ENCODE measurements around the gene FMN2.

FMN2 gene

GRCh38 chr1:240091614-240092300 lies at the start of gene FMN2:
FMN2 (plus strand) TSS chr1:240091883; CDS start chr1:240092110, 227 bp downstream.
- DNase-seq: peak; percentile 17

- DNase-seq: no peak
Measured at GRCh38 chr1:240044620-240045019, 47.1 kb upstream of the FMN2 start.

- DNase-seq: no peak
Measured at GRCh38 chr1:240046000-240046399, 45.7 kb upstream of the FMN2 start.

GRCh38 chr1:240054109-240054701 lies 37.5 kb upstream of the FMN2 start:
- DNase-seq: no peak

GRCh38 chr1:240055936-240056335 lies 35.7 kb upstream of the FMN2 start:
- DNase-seq: no peak

- DNase-seq: no peak
Measured at GRCh38 chr1:240056350-240056749, 35.3 kb upstream of the FMN2 start.

GRCh38 chr1:240058049-240058448 lies 33.6 kb upstream of the FMN2 start:
- DNase-seq: no peak

- no peak for DNase-seq
Measured at GRCh38 chr1:240068961-240069360, 22.7 kb upstream of the FMN2 start.

GRCh38 chr1:240070188-240070587 lies 21.5 kb upstream of the FMN2 start:
- DNase-seq: no peak

GRCh38 chr1:240073097-240073496 lies 18.6 kb upstream of the FMN2 start:
- DNase-seq: no peak

- DNase-seq: no peak
Measured at GRCh38 chr1:240074422-240074821, 17.3 kb upstream of the FMN2 start.

- DNase-seq: no peak
Measured at GRCh38 chr1:240074908-240075307, 16.8 kb upstream of the FMN2 start.

- DNase-seq: no peak
Measured at GRCh38 chr1:240084337-240084736, 7.3 kb upstream of the FMN2 start.

- no peak for DNase-seq
Measured at GRCh38 chr1:240084749-240085148, 6.9 kb upstream of the FMN2 start.

- DNase-seq: no peak
Measured at GRCh38 chr1:240086726-240087125, 5.0 kb upstream of the FMN2 start.

GRCh38 chr1:240090014-240090413 lies 1.7 kb upstream of the FMN2 start:
- DNase-seq: no peak

GRCh38 chr1:240090957-240091600 lies 604 bp upstream of the FMN2 start:
- DNase-seq: no peak

- no peak for DNase-seq
Measured at GRCh38 chr1:240092301-240093119, 827 bp downstream of the FMN2 start.

- DNase-seq: no peak
Measured at GRCh38 chr1:240093120-240093961, 1.7 kb downstream of the FMN2 start.

- no peak for DNase-seq
Measured at GRCh38 chr1:240094041-240094722, 2.5 kb downstream of the FMN2 start.

GRCh38 chr1:240096974-240097373 lies 5.3 kb downstream of the FMN2 start:
- DNase-seq: no peak

- no peak for DNase-seq
Measured at GRCh38 chr1:240098534-240098933, 6.9 kb downstream of the FMN2 start.
